K562 (cell line): ENCODE data around the gene PSME1. TPM values are rescaled to one million over a fixed set of nuclear protein-coding genes. Genes with fewer than 3 reads are reported as not detected.
A peak's percentile ranks its signal among the peaks of the same experiment; 100 is the strongest.

Source experiments
- ESRRA ChIP-seq: fragments of 450-650 bp; IDR thresholded peaks from 2 replicates; pipeline ENCODE4 v1.6.1; 2014; ENCODE audit warnings: low read depth, mild to moderate bottlenecking, moderate library complexity, borderline replicate concordance
- ESRRB ChIP-seq: fragments of 250-450 bp; sonication (Bioruptor Pico); IDR thresholded peaks from 2 replicates; pipeline ENCODE4 v1.5.0; 2020; ENCODE audit warnings: mild to moderate bottlenecking, moderate library complexity, borderline replicate concordance
- FOXK2 ChIP-seq, 2 experiments: fragments of 450-650 bp; IDR thresholded peaks in 1 of 2; conservative IDR thresholded peaks in 1 of 2; 2 replicates each; pipeline ENCODE4 v1.6.1; 2016; ENCODE audit warnings: low read depth in 2 of 2, mild to moderate bottlenecking in 1 of 2
- GABPA ChIP-seq: fragments of 200-800 bp; sonication (Bioruptor generic); conservative IDR thresholded peaks from 2 replicates; pipeline ENCODE4 v1.6.1; 2016; ENCODE audit warnings: low read depth, missing genetic modification characterization, missing compliant biosample characterization
- GTF2E2 ChIP-seq: fragments of 200-800 bp; sonication (Bioruptor generic); IDR thresholded peaks from 2 replicates; pipeline ENCODE4 v1.6.1; 2016; ENCODE audit warnings: missing genetic modification characterization, missing compliant biosample characterization
- KDM2B ChIP-seq: fragments of 250-450 bp; sonication (Bioruptor Pico); IDR thresholded peaks from 2 replicates; pipeline ENCODE4 v1.8.0; 2021; ENCODE audit warnings: mild to moderate bottlenecking, moderate library complexity
- KLF1 ChIP-seq: fragments of 450-650 bp; IDR thresholded peaks from 2 replicates; pipeline ENCODE4 v1.6.1; 2016; ENCODE audit warnings: missing genetic modification characterization, missing compliant biosample characterization
- MTA3 ChIP-seq: fragments of 450-650 bp; formaldehyde crosslinking; IDR thresholded peaks from 2 replicates; pipeline ENCODE4 v1.6.1; 2017; ENCODE audit warnings: mild to moderate bottlenecking, borderline replicate concordance
- NR2F6 ChIP-seq: fragments of 450-650 bp; formaldehyde crosslinking; IDR thresholded peaks from 2 replicates; pipeline ENCODE4 v1.4.0; 2020; ENCODE audit warnings: mild to moderate bottlenecking
- RBFOX2 ChIP-seq: fragments of 200-400 bp; formaldehyde crosslinking; IDR thresholded peaks from 2 replicates; pipeline ENCODE4 v1.6.1; 2017; ENCODE audit warnings: low read depth, mild to moderate bottlenecking, low read length, moderate library complexity
- SIN3A ChIP-seq, 2 experiments: fragments of 150-350 bp in 1 of 2; IDR thresholded peaks; 2 replicates each; pipeline ENCODE4 v1.6.1; 2011 to 2016; ENCODE audit warnings: borderline replicate concordance in 2 of 2, low read depth in 2 of 2, low read length in 2 of 2, mild to moderate bottlenecking in 2 of 2, moderate library complexity in 2 of 2; ENCODE audit not compliant: control insufficient read depth in 1 of 2
- XRCC5 ChIP-seq: fragments of 200-400 bp; formaldehyde crosslinking; IDR thresholded peaks from 2 replicates; pipeline ENCODE4 v1.6.1; 2017; ENCODE audit warnings: low read depth, mild to moderate bottlenecking, low read length
- ZFP1 ChIP-seq: fragments of 450-650 bp; formaldehyde crosslinking; IDR thresholded peaks from 2 replicates; pipeline ENCODE4 v1.4.0; 2020; ENCODE audit warnings: mild to moderate bottlenecking, mixed read lengths
- ZNF239 ChIP-seq: fragments of 250-450 bp; sonication (Bioruptor Pico); IDR thresholded peaks from 2 replicates; pipeline ENCODE4 v1.4.0; 2020; ENCODE audit warnings: mild to moderate bottlenecking
- polyA plus RNA-seq, 8 experiments: library from polyadenylated mRNA; depleted of rRNA in 4 of 8; stranded (reverse) in 5 of 8; unstranded in 3 of 8; fragments of >200 nt; fragmentation: Nextera tagmentation in 2 of 8; fragmentation: Illumina TruSeq in 1 of 8; extraction: Ambion mirVana in 2 of 8; extraction: Trizol in 1 of 8; gene quantifications; 2 replicates each; pipeline versions ENCODE4 v1.2.1 to v1.2.3, GENCODE V29; 2011 to 2014; ENCODE audit warnings: inconsistent platforms in 1 of 8, missing spikeins in 1 of 8
- total RNA-seq, 7 experiments: library from RNA; depleted of rRNA in 6 of 7; stranded (reverse); fragments of >200 nt in 6 of 7; fragmentation: Illumina TruSeq in 2 of 7; extraction: Trizol in 2 of 7; gene quantifications; 2 replicates each; pipeline versions ENCODE4 v1.2.1 to v1.2.3, GENCODE V29; 2011 to 2021; ENCODE audit warnings: low replicate concordance in 1 of 7
- TF ChIP-seq, protein P1 (sequence below), 2 experiments: fragments of 200-800 bp in 1 of 2; sonication (Bioruptor generic) in 1 of 2; sonication (generic) in 1 of 2; formaldehyde crosslinking in 1 of 2; IDR thresholded peaks in 1 of 2; conservative IDR thresholded peaks in 1 of 2; 2 replicates each; pipeline versions ENCODE4 v1.5.0 to v1.6.1; 2016 to 2020; ENCODE audit warnings: missing compliant biosample characterization in 1 of 2, missing genetic modification characterization in 1 of 2, missing genetic modification reagents in 1 of 2
- TF ChIP-seq, protein P2 (sequence below): fragments of 250-450 bp; sonication (Bioruptor Pico); IDR thresholded peaks from 2 replicates; pipeline ENCODE4 v1.5.0; 2021
- TF ChIP-seq, protein P3 (sequence below): fragments of 450-650 bp; IDR thresholded peaks from 2 replicates; pipeline ENCODE4 v1.6.1; 2017; ENCODE audit warnings: antibody characterized with exemption, mild to moderate bottlenecking
- TF ChIP-seq, protein P4 (sequence below): fragments of 250-450 bp; sonication (Bioruptor Pico); IDR thresholded peaks from 2 replicates; pipeline ENCODE4 v1.8.0; 2021; ENCODE audit warnings: moderate library complexity, mild to moderate bottlenecking, inconsistent platforms

Gene PSME1
- total and polyA plus RNA-seq, 9 of the 15 experiments (the other 6 are each of a cell fraction or from before 2014, with no cell fraction given), result 20.3 to 180 (median 67.5) TPM

DNA sequence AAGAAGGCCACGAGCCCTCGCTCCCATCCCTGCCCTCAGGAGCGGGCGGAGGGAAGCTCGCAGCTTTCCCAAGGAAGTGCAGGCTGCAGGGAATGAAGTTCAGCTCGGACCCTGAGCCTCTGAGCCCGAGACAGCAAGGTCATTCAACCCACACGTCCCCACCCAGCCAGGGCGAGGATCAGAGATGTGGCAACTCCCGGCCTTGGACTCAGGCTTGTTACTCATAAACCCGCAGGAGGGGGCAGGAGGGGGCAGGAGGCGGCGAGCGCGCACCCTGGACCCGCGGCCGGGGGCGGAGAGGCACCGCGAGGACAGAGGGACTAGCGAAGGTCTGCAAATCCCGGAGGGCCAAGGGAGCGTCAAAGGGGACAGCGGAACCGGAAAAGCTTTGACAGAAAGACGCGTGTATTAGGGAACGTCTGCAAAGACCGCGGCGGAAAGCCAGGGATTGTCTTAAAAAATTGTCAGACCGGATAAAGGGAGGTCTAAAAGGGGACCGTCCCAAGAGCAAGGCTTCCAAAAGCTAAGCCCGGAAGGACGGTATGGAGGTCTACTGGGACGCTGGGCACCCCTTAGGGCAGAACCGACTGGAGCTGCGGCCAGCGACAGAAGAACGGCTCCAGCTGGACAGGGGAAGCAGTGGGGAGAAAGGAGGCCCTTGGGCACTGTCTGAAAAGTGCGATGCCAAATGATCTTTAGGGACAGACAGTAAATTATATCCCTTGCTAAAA, 22.0 kb upstream of the PSME1 start (continued):
- TF ChIP-seq, protein P1, sequence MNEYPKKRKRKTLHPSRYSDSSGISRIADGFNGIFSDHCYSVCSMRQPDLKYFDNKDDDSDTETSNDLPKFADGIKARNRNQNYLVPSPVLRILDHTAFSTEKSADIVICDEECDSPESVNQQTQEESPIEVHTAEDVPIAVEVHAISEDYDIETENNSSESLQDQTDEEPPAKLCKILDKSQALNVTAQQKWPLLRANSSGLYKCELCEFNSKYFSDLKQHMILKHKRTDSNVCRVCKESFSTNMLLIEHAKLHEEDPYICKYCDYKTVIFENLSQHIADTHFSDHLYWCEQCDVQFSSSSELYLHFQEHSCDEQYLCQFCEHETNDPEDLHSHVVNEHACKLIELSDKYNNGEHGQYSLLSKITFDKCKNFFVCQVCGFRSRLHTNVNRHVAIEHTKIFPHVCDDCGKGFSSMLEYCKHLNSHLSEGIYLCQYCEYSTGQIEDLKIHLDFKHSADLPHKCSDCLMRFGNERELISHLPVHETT (CRISPR knock-in tag; conservative IDR thresholded peaks at IDR 0.05 in 1 of 2, IDR thresholded peaks at IDR 0.05 in 1 of 2), result peak in 1 of 2 experiments; percentile 90; a peak in 2 of 4 replicates
- TF ChIP-seq, protein P2, sequence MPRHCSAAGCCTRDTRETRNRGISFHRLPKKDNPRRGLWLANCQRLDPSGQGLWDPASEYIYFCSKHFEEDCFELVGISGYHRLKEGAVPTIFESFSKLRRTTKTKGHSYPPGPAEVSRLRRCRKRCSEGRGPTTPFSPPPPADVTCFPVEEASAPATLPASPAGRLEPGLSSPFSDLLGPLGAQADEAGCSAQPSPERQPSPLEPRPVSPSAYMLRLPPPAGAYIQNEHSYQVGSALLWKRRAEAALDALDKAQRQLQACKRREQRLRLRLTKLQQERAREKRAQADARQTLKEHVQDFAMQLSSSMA (CRISPR knock-in tag), result 0 out of 2 replicates have a peak, but pooled peaks have one; percentile 36
- TF ChIP-seq GTF2E2 (peak; percentile 57; the same call in 1 of the 2 replicates), ESRRA (peak; percentile 70), FOXK2 (conservative IDR thresholded peaks at IDR 0.05 in 1 of 2, IDR thresholded peaks at IDR 0.05 in 1 of 2; ENCODE audit: low read depth in 2 of 2) (peak; percentile 43 to 50; a peak in 2 of 4 replicates), KDM2B (0 out of 2 replicates have a peak, but pooled peaks have one; percentile 33), XRCC5 (0 out of 2 replicates have a peak, but pooled peaks have one; percentile 12), ZNF239 (CRISPR knock-in tag) (peak; percentile 73), SIN3A (IDR thresholded peaks at IDR 0.05; ENCODE audit: borderline replicate concordance in 2 of 2, control insufficient read depth in 1 of 2, low read depth in 2 of 2, low read length in 2 of 2) (peak in 1 of 2 experiments; percentile 7; a peak in 1 of 4 replicates), RBFOX2 (peak; percentile 87), ESRRB (CRISPR knock-in tag) (no peak), MTA3 (no peak), KLF1 (tag) (peak; percentile 32; the same call in 1 of the 2 replicates), GABPA (tag) (peak; percentile 91), ZFP1 (CRISPR knock-in tag) (peak; percentile 86), NR2F6 (CRISPR knock-in tag) (no peak)
- TF ChIP-seq, protein P3, sequence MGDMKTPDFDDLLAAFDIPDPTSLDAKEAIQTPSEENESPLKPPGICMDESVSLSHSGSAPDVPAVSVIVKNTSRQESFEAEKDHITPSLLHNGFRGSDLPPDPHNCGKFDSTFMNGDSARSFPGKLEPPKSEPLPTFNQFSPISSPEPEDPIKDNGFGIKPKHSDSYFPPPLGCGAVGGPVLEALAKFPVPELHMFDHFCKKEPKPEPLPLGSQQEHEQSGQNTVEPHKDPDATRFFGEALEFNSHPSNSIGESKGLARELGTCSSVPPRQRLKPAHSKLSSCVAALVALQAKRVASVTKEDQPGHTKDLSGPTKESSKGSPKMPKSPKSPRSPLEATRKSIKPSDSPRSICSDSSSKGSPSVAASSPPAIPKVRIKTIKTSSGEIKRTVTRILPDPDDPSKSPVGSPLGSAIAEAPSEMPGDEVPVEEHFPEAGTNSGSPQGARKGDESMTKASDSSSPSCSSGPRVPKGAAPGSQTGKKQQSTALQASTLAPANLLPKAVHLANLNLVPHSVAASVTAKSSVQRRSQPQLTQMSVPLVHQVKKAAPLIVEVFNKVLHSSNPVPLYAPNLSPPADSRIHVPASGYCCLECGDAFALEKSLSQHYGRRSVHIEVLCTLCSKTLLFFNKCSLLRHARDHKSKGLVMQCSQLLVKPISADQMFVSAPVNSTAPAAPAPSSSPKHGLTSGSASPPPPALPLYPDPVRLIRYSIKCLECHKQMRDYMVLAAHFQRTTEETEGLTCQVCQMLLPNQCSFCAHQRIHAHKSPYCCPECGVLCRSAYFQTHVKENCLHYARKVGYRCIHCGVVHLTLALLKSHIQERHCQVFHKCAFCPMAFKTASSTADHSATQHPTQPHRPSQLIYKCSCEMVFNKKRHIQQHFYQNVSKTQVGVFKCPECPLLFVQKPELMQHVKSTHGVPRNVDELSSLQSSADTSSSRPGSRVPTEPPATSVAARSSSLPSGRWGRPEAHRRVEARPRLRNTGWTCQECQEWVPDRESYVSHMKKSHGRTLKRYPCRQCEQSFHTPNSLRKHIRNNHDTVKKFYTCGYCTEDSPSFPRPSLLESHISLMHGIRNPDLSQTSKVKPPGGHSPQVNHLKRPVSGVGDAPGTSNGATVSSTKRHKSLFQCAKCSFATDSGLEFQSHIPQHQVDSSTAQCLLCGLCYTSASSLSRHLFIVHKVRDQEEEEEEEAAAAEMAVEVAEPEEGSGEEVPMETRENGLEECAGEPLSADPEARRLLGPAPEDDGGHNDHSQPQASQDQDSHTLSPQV, result no peak
- TF ChIP-seq, protein P4, sequence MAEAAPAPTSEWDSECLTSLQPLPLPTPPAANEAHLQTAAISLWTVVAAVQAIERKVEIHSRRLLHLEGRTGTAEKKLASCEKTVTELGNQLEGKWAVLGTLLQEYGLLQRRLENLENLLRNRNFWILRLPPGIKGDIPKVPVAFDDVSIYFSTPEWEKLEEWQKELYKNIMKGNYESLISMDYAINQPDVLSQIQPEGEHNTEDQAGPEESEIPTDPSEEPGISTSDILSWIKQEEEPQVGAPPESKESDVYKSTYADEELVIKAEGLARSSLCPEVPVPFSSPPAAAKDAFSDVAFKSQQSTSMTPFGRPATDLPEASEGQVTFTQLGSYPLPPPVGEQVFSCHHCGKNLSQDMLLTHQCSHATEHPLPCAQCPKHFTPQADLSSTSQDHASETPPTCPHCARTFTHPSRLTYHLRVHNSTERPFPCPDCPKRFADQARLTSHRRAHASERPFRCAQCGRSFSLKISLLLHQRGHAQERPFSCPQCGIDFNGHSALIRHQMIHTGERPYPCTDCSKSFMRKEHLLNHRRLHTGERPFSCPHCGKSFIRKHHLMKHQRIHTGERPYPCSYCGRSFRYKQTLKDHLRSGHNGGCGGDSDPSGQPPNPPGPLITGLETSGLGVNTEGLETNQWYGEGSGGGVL, result no peak
